Activated CD8-positive, alpha-beta memory T cell treated with anti-CD3 and anti-CD28 coated beads, Interleukin-2, amount 50 U/mL, for 24 hours (primary cell): Measurements from ENCODE around the gene DAD1.

Source experiments
- DNase-seq: peaks from one replicate; pipeline ENCODE4 v3.0.0-alpha.2; 2020; ENCODE audit errors: extremely low read depth

Gene DAD1

GRCh38 chr14:22517117-22517720, 71.8 kb downstream of the DAD1 start:
- no peak for DNase-seq

GRCh38 chr14:22515929-22516328, 73.1 kb downstream of the DAD1 start:
- no peak for DNase-seq
